NCI-H2081 (cell line): Measurements from ENCODE around the gene PNPLA6.
A peak's percentile ranks its signal among the peaks of the same experiment; 100 is the strongest.
"Not testable (repeated sequence)": the region's sequence is repeated elsewhere in the genome, so short reads cannot be mapped to it uniquely, and the experiment has no call there.

Source experiments
- DNase-seq, 2 experiments: peaks; one replicate each; lab custom pipeline; 2025; lab: John Stamatoyannopoulos, UW

PNPLA6 gene

GRCh38 chr19:7533281-7533885 lies 2.1 kb upstream of the PNPLA6 start:
- no peak for DNase-seq

- peak; percentile 78 to 84 for DNase-seq
Measured at GRCh38 chr19:7533925-7534480, 1.5 kb upstream of the PNPLA6 start.

DNA sequence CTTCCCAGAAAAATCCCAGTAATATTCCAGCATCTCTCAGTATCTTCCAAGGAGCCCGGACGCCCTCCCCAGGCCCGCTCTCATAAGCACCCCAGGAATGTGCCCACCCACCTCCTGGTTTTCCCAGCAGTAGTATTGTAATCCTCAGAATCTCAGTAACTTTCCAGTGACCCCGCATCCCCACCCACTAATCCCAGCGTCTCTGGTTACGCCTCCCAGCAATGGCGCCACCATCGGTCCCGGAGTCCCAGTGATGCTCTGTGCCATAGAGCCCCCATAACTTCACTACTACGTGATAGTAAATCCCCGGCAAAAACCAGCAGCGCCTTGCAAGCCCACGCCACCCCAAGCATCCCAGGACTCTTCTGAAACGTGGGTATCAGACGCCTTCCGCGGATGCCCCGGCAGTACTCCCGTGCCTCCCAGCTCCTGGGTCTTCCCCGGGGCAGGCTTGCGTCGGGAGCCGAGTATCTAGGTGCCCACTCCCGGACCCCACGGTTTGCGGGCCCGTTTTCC lies 928 bp upstream of the PNPLA6 start:
- peak; percentile 8 to 13 for DNase-seq

- no peak for DNase-seq
Measured at GRCh38 chr19:7535998-7536695, 630 bp downstream of the PNPLA6 start.

DNA sequence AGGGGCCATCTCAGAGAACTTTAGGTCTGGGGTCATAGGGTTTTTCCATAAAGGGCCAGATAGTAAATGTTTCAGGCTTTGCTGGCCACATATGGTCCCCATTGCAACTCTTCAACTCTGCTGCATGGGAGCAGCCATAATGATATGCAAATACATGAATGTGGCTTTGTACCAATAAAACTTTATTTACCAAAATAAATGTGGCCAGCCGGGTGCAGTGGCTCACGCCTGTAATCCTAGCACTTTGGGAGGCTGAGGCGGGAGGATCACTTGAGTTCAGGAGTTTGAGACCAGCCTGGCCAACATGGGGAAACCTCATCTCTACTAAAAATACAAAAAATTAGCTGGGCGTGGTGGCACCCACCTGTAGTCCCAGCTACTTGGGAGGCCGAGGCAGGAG lies 3.5 kb downstream of the PNPLA6 start:
- DNase-seq: not testable (repeated sequence)

- DNase-seq: no peak
Measured at GRCh38 chr19:7539827-7540425, 4.4 kb downstream of the PNPLA6 start.

DNA sequence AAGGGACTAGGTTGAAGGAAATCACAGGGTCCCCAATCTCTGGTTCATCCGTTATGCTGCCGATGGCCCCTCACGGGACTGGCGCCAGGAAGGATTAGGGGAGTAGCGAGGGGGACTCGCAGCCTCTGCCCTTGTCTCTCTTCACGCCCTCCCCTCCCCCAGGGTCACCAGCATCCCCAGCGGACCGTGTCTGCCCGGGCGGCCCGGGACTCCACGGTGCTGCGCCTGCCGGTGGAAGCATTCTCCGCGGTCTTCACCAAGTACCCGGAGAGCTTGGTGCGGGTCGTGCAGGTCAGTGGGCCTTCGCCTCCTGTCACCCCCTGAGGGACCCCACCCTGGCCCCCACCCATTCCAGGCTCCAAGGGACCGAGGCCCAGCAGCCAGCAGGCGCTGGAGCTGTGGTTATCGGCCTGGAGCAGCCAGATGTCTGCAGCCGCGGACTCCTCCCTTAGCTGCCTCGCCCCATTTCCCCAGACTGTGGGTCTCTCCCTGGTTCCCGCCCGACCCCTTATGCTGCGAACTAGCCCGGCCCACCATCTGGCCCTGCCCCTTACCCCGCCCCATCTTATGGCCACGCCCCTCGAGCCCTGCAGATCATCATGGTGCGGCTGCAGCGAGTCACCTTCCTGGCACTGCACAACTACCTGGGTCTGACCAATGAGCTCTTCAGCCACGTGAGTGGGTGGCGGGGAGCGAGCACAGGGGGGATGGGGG lies 5.4 kb downstream of the PNPLA6 start:
- no peak for DNase-seq

- no peak for DNase-seq
Measured at GRCh38 chr19:7541475-7541824, 5.9 kb downstream of the PNPLA6 start.

GRCh38 chr19:7541828-7542443 lies 6.4 kb downstream of the PNPLA6 start:
- no peak for DNase-seq

- DNase-seq: no peak
Measured at GRCh38 chr19:7542556-7543348, 7.2 kb downstream of the PNPLA6 start.

GRCh38 chr19:7544626-7545025 lies 9.1 kb downstream of the PNPLA6 start:
- no peak for DNase-seq

DNA sequence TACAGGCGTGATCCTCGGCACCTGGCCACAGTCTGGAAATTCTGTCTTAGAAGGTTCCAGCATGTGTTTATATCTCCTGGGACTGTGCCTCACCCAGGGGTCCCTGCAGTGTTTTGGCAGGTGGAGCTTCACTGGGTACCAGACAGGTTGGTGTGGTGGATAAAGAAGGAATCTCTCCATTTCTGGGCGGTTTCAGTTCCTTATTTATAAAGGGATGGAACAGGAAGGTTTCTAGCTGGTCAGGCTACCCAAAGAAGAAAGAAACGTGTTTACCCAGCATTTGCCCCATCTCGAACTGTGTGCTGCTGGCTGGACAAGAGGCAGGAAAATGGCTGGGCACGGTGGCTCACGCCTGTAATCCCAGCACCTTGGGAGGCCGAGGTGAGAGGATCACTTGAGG lies 9.8 kb downstream of the PNPLA6 start:
- no peak for DNase-seq

DNA sequence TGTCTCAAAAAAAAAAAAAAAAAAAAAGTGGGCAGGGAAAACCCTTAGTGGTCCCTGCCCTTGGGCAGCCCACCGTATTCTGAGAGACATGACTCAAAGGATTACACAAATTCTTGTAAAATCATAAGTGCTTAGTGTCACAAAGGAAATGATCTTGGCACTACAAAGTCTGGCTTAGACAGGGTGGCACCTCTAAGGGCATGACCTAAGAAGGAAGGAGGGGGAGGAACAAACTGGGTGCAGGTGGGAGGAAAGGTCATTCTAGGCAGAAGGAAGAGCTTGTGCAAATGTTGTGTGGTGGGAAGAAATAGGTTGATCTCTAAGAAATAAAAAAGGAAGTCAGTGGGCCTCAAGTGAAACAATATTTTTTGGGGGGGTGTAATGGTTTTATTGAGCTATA lies 10.4 kb downstream of the PNPLA6 start:
- DNase-seq: no peak

DNA sequence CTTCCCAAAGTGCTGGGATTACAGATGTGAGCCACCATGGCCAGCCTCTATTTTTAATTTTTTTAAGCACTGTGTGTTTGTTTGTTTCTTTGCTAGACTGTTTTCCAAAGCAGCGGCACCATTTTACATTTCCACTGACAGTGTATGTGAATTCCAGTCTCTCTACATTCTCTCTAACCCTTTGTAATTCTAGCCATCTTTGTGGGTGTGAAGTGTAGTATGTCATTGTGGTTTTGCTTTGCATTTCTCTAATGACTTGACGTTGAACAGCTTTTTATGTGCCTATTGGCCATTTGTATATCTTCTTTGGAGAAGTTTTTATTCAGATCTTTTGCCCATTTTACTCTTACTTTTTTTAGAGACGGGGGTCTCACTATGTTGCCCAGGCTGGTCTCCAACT lies 11.6 kb downstream of the PNPLA6 start:
- DNase-seq: no peak

GRCh38 chr19:7549429-7550148 lies 14.1 kb downstream of the PNPLA6 start:
- no peak for DNase-seq

- DNase-seq: no peak
Measured at GRCh38 chr19:7550169-7550770, 14.8 kb downstream of the PNPLA6 start.

DNA sequence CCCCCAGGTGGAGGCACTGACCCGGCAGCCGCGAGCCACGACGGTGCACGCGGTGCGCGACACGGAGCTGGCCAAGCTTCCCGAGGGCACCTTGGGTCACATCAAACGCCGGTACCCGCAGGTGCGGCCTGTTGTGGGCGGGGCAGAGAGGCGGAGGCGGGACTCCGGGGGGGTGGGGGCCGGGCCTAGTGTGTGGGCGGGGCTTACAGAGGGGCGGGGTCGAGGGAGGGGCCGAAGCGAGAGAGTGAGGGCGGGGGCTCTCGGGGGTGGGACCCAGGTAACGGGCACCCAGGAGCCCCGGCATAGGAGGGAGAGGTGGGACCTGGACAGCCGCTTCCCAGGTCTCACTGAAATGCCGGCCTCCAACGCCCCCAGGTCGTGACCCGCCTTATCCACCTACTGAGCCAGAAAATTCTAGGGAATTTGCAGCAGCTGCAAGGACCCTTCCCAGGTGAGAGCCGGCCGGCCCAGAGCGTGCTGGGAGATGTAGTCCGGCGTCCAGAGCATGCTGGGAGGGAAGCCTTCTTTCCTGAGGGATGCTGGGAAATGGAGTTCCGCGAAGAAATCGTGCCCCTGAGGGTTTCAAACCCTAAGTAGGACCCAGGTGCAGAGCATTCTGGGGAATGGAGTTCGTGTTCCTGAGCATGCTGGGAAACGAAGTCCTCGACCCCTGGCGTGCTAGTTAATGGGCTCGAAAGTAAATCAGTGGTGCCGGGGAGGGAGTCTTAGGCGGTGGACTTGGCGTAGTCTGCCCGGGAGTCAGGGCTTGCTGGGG lies 15.7 kb downstream of the PNPLA6 start:
- DNase-seq: peak; percentile 17 to 22

GRCh38 chr19:7552781-7553180 lies 17.3 kb downstream of the PNPLA6 start:
- DNase-seq: no peak

DNA sequence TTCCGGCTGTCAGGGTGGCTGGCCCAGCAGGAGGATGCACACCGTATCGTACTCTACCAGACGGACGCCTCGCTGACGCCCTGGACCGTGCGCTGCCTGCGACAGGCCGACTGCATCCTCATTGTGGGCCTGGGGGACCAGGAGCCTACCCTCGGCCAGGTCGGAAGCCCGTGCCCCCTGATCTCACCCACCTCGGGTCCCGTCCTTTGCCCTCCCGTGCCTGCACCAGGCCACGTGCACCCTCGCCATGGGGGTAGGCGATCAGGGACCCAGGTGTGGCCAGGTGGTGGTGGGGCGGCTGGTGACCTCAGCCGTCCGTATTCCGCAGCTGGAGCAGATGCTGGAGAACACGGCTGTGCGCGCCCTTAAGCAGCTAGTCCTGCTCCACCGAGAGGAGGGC lies 19.0 kb downstream of the PNPLA6 start:
- DNase-seq: no peak
